CD4-positive, alpha-beta memory T cell (primary cell): ENCODE data around the gene LSM4. TPM values are rescaled to one million over a fixed set of nuclear protein-coding genes. Genes with fewer than 3 reads are reported as not detected.
A peak's percentile ranks its signal among the peaks of the same experiment; 100 is the strongest.

Source experiments
- CTCF ChIA-PET: fragments of 350-600 bp; sonication (Branson Sonifier 250); formaldehyde crosslinking; loops from one replicate; lab custom pipeline; 2021; ENCODE audit warnings: inconsistent platforms; ENCODE audit not compliant: partially characterized antibody; lab: Charles Lee
- POLR2A ChIA-PET: fragments of 350-600 bp; sonication (Branson Sonifier 250); formaldehyde crosslinking; loops from one replicate; lab custom pipeline; 2021; ENCODE audit not compliant: partially characterized antibody; lab: Charles Lee
- DNase-seq, 5 donors: peaks; one replicate each; pipeline versions ENCODE4 v3.0.0 to v3.0.0-alpha.2; 2020 to 2022; ENCODE audit warnings: mixed read lengths in 1 of 5
- H3K27ac ChIP-seq: one replicate; pipeline ENCODE4 v1.7.0; 2013; ENCODE audit warnings: low read depth, low read length
- H3K27me3 ChIP-seq: 2 replicates; pipeline ENCODE4 v1.7.0; 2013; ENCODE audit warnings: mild to moderate bottlenecking, low read length, moderate library complexity; ENCODE audit not compliant: insufficient read depth
- H3K36me3 ChIP-seq: 2 replicates; pipeline ENCODE4 v1.7.0; 2013; ENCODE audit warnings: mild to moderate bottlenecking, low read length, moderate library complexity; ENCODE audit not compliant: insufficient read depth
- H3K4me1 ChIP-seq: 2 replicates; pipeline ENCODE4 v1.7.0; 2013; ENCODE audit warnings: mild to moderate bottlenecking, low read length, moderate library complexity; ENCODE audit not compliant: insufficient read depth
- H3K4me3 ChIP-seq, 2 donors: one replicate each; pipeline ENCODE4 v1.7.0; 2013; ENCODE audit warnings: low read length in 2 of 2, mild to moderate bottlenecking in 1 of 2
- H3K9me3 ChIP-seq, 2 donors: one replicate each; pipeline ENCODE4 v1.7.0; 2013; ENCODE audit warnings: low read length in 2 of 2, control low read depth in 1 of 2; ENCODE audit not compliant: control insufficient read depth in 1 of 2
- H3K27ac Mint-ChIP-seq, 7 donors: one replicate each; pipeline ENCODE4 v1.8.0; 2020 to 2021; ENCODE audit warnings: mixed read lengths in 7 of 7, mild to moderate bottlenecking in 6 of 7, inconsistent platforms in 3 of 7, moderate library complexity in 3 of 7
- H3K27me3 Mint-ChIP-seq, 2 donors: one replicate each; pipeline ENCODE4 v1.8.0; 2020 to 2021; ENCODE audit warnings: mixed read lengths in 2 of 2
- H3K36me3 Mint-ChIP-seq, 2 donors: one replicate each; pipeline ENCODE4 v1.8.0; 2020 to 2021; ENCODE audit warnings: mixed read lengths in 2 of 2, inconsistent platforms in 1 of 2, mild to moderate bottlenecking in 1 of 2
- H3K4me1 Mint-ChIP-seq, 4 donors: one replicate each; pipeline ENCODE4 v1.8.0; 2020 to 2021; ENCODE audit warnings: mixed read lengths in 4 of 4, mild to moderate bottlenecking in 1 of 4
- H3K4me3 Mint-ChIP-seq, 8 donors: one replicate each; pipeline ENCODE4 v1.8.0; 2020 to 2021; ENCODE audit warnings: mixed read lengths in 8 of 8, mild to moderate bottlenecking in 7 of 8, moderate library complexity in 6 of 8, inconsistent platforms in 3 of 8
- H3K9me3 Mint-ChIP-seq, 8 donors: one replicate each; pipeline ENCODE4 v1.8.0; 2020 to 2021; ENCODE audit warnings: mixed read lengths in 8 of 8, mild to moderate bottlenecking in 5 of 8, inconsistent platforms in 3 of 8, moderate library complexity in 1 of 8
- intact Hi-C: fragments of 100-400 bp; cut with micrococcal nuclease; formaldehyde crosslinking; loops from one replicate; pipeline ENCODE4 v1.15.1; 2023
- polyA plus RNA-seq, 2 donors: library from polyadenylated mRNA; unstranded; fragments of 300-500 nt; fragmentation: Illumina TruSeq; gene quantifications; one replicate each; pipeline ENCODE4 v1.2.3, GENCODE V29; 2021
- total RNA-seq, 2 experiments: library from RNA; stranded (reverse); gene quantifications; one replicate each; pipeline ENCODE4 v1.2.3, GENCODE V29; 2021

The LSM4 gene
- total and polyA plus RNA-seq, 4 experiments from 2014 or later, result 64.2 to 164 (median 93.0) TPM

GRCh38 chr19:18291590-18292461 lies 31.1 kb downstream of the LSM4 start:
- Histone ChIP-seq H3K27ac (peak overlapping the region; percentile 98), H3K4me1 (peaks cover 64% of the 10 kb centered on the region), H3K9me3 (no peaks in the 10 kb centered on the region), H3K4me3 (peak overlapping the region; percentile 66 to 81), H3K36me3 (no peaks in the 10 kb centered on the region), H3K27me3 (no peaks in the 10 kb centered on the region)
- ChIA-PET POLR2A (interaction anchor here (0.6 to 27.2 kb wide), 5 partner anchors 9 to 685 kb away, joined by 4 to 1691 read pairs (median 516); partner anchors contain the start of genes JUND and LSM4), CTCF (interaction anchor here (1.0 to 3.4 kb wide), 4 partner anchors 10 to 30 kb away, joined by 3 to 53 read pairs (median 12); partner anchors contain the start of genes JUND and LSM4)
- DNase-seq, result peak; percentile 70 to 85 (median 78)
- H3K27ac Mint-ChIP-seq, result peak overlapping the region; percentile 79 to 100 (median 100)
- H3K4me1 Mint-ChIP-seq, result peaks cover 35 to 80% (median 49%) of the 10 kb centered on the region in 4 donors
- peaks cover 0 to 2% (median 0%) of the 10 kb centered on the region in 8 donors for H3K9me3 Mint-ChIP-seq
- H3K4me3 Mint-ChIP-seq, result peak overlapping the region; percentile 79 to 95 (median 92)
- H3K27me3 Mint-ChIP-seq, result no peaks in the 10 kb centered on the region
- H3K36me3 Mint-ChIP-seq, result peaks cover 0 to 3% of the 10 kb centered on the region in 2 donors
- intact Hi-C loops, result loop anchor here (1.0 kb wide), 1 partner anchor 25 kb away; no protein-coding TSS in a partner anchor

DNA sequence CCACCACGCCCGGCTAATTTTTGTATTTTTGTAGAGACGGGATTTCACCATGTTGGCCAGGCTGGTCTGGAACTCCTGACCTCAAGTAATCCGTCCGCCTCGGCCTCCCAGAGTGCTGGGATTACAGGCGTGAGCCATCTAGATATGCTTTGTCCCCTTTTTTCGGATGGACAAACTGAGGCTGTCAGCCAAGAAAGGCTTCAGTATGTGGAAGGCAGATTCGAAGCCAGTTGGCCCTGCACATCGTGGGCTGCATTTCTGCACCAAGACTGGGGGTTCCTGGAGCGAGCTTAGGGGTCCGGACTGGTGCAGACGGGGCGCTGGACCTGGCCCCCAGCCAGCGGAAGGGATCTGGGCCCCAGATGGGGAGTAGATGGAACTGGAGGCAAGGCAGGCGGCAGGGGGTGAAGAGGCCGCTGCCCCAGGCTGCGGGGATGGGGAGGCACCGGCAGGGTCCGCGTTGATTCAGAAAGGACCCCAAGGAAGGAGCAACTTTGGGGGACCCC lies 31.8 kb downstream of the LSM4 start:
- POLR2A ChIA-PET, result interaction anchor here (6.7 to 27.2 kb wide), 3 partner anchors 10 to 29 kb away, joined by 516 to 1691 read pairs (median 1055); partner anchors contain the start of genes JUND and LSM4
- intact Hi-C loops, result loop anchor here (1.0 kb wide), 1 partner anchor 26 kb away; no protein-coding TSS in a partner anchor
- Mint-ChIP-seq H3K9me3 (peaks cover 0 to 2% (median 0%) of the 10 kb centered on the region in 8 donors), H3K27me3 (no peaks in the 10 kb centered on the region), H3K36me3 (peaks cover 0 to 3% of the 10 kb centered on the region in 2 donors), H3K27ac (peak overlapping the region; percentile 79 to 100 (median 99)), H3K4me3 (peak overlapping the region; percentile 70 to 94 (median 86)), H3K4me1 (peaks cover 35 to 79% (median 55%) of the 10 kb centered on the region in 4 donors)
- no peaks in the 10 kb centered on the region for H3K27me3 ChIP-seq
- peak overlapping the region; percentile 98 for H3K27ac ChIP-seq
- CTCF ChIA-PET, result interaction anchor here (2.9 kb wide), 1 partner anchor 11 kb away, joined by 8 read pairs; no protein-coding TSS in a partner anchor
- H3K9me3 ChIP-seq, result no peaks in the 10 kb centered on the region
- H3K4me1 ChIP-seq, result peaks cover 64% of the 10 kb centered on the region
- H3K36me3 ChIP-seq, result no peaks in the 10 kb centered on the region
- peak overlapping the region in 1 of 2 donors; percentile 81 for H3K4me3 ChIP-seq
- peak in 3 of 5 donors; percentile 22 to 37 (median 29) for DNase-seq

- no peaks in the 10 kb centered on the region for H3K27me3 Mint-ChIP-seq
- ChIA-PET CTCF (interaction anchor here (0.9 to 2.9 kb wide), 2 partner anchors 9 to 11 kb away, joined by 3 to 8 read pairs; no protein-coding TSS in a partner anchor), POLR2A (interaction anchor here (6.7 to 27.2 kb wide), 3 partner anchors 9 to 30 kb away, joined by 516 to 1691 read pairs (median 1055); partner anchors contain the start of genes JUND and LSM4)
- H3K36me3 ChIP-seq, result no peaks in the 10 kb centered on the region
- no peaks in the 10 kb centered on the region for H3K27me3 ChIP-seq
- H3K27ac ChIP-seq, result peak overlapping the region; percentile 98
- H3K36me3 Mint-ChIP-seq, result peaks cover 0 to 3% of the 10 kb centered on the region in 2 donors
- intact Hi-C loops, result loop anchor here (1.0 kb wide), 1 partner anchor 27 kb away; no protein-coding TSS in a partner anchor
- peak overlapping the region; percentile 79 to 100 (median 99) for H3K27ac Mint-ChIP-seq
- H3K4me1 ChIP-seq, result peaks cover 67% of the 10 kb centered on the region
- peak; percentile 84 to 96 (median 85) for DNase-seq
- peaks cover 37 to 79% (median 58%) of the 10 kb centered on the region in 4 donors for H3K4me1 Mint-ChIP-seq
- H3K4me3 Mint-ChIP-seq, result peak overlapping the region; percentile 70 to 94 (median 86)
- H3K9me3 Mint-ChIP-seq, result peaks cover 0 to 2% (median 0%) of the 10 kb centered on the region in 8 donors
- no peak overlapping the region for H3K4me3 ChIP-seq
- H3K9me3 ChIP-seq, result no peaks in the 10 kb centered on the region
Measured at GRCh38 chr19:18290302-18291018, 32.4 kb downstream of the LSM4 start.

GRCh38 chr19:18289471-18290301 lies 33.2 kb downstream of the LSM4 start:
- POLR2A ChIA-PET, result interaction anchor here (6.7 to 27.2 kb wide), 3 partner anchors 9 to 31 kb away, joined by 516 to 1691 read pairs (median 1055); partner anchors contain the start of genes JUND and LSM4
- H3K4me1 ChIP-seq, result peaks cover 68% of the 10 kb centered on the region
- peak in 1 of 5 donors; percentile 17 for DNase-seq

GRCh38 chr19:18287836-18288772 lies 34.8 kb downstream of the LSM4 start:
- H3K27ac Mint-ChIP-seq, result peak overlapping the region in 2 of 7 donors; percentile 53 to 79
- intact Hi-C loops, result no loop called here
- no peaks in the 10 kb centered on the region for H3K27me3 Mint-ChIP-seq
- peaks cover 31 to 70% (median 53%) of the 10 kb centered on the region in 4 donors for H3K4me1 Mint-ChIP-seq
- CTCF ChIA-PET, result interaction anchor here (0.7 to 2.9 kb wide), 2 partner anchors 8 to 258 kb away, joined by 3 to 8 read pairs; no protein-coding TSS in a partner anchor
- Histone ChIP-seq H3K27ac (peak overlapping the region; percentile 34), H3K36me3 (no peaks in the 10 kb centered on the region), H3K27me3 (no peaks in the 10 kb centered on the region), H3K4me1 (peaks cover 59% of the 10 kb centered on the region), H3K4me3 (no peak overlapping the region), H3K9me3 (no peaks in the 10 kb centered on the region)
- peaks cover 0 to 2% (median 0%) of the 10 kb centered on the region in 8 donors for H3K9me3 Mint-ChIP-seq
- peak overlapping the region in 1 of 8 donors; percentile 35 for H3K4me3 Mint-ChIP-seq
- POLR2A ChIA-PET, result interaction anchor here (0.7 to 27.2 kb wide), 4 partner anchors 7 to 74 kb away, joined by 3 to 1691 read pairs (median 786); partner anchors contain the start of genes JUND and LSM4
- peaks cover 0 to 2% of the 10 kb centered on the region in 2 donors for H3K36me3 Mint-ChIP-seq
- DNase-seq, result no peak

More at GRCh38 chr19:18289471-18290301, 33.2 kb downstream of the LSM4 start:
- no peak overlapping the region for H3K4me3 ChIP-seq
- Mint-ChIP-seq H3K4me3 (peak overlapping the region; percentile 53 to 91 (median 76)), H3K36me3 (peaks cover 0 to 3% of the 10 kb centered on the region in 2 donors), H3K4me1 (peaks cover 39 to 80% (median 61%) of the 10 kb centered on the region in 4 donors), H3K27me3 (no peaks in the 10 kb centered on the region), H3K27ac (peak overlapping the region; percentile 79 to 100 (median 99)), H3K9me3 (peaks cover 0 to 2% (median 0%) of the 10 kb centered on the region in 8 donors)
- H3K27me3 ChIP-seq, result no peaks in the 10 kb centered on the region
- no peaks in the 10 kb centered on the region for H3K9me3 ChIP-seq
- no peaks in the 10 kb centered on the region for H3K36me3 ChIP-seq
- CTCF ChIA-PET, result interaction anchor here (0.6 to 2.9 kb wide), 5 partner anchors 8 to 256 kb away, joined by 3 to 8 read pairs (median 3); no protein-coding TSS in a partner anchor
- intact Hi-C loops, result no loop called here
- H3K27ac ChIP-seq, result peak overlapping the region; percentile 98
